Neuronal stem cell (in vitro differentiated cells): ENCODE measurements around the gene ORC4.

ENCODE experiments used
- DNase-seq: peaks from one replicate; pipeline ENCODE4 v3.0.0-alpha.2; 2013; ENCODE audit warnings: low spot score
- H2AFZ ChIP-seq: one replicate; pipeline ENCODE4 v1.6.1; 2013; ENCODE audit warnings: mild to moderate bottlenecking, low read length, inconsistent platforms
- H2AK5ac ChIP-seq: 2 replicates; pipeline ENCODE4 v1.6.1; 2013; ENCODE audit warnings: low read depth, mild to moderate bottlenecking, inconsistent platforms, low read length, moderate library complexity, mixed read lengths
- H2BK120ac ChIP-seq: 2 replicates; pipeline ENCODE4 v1.6.1; 2013; ENCODE audit warnings: low read depth, mild to moderate bottlenecking, inconsistent platforms, low read length, moderate library complexity, mixed read lengths
- H2BK12ac ChIP-seq: one replicate; pipeline ENCODE4 v1.6.1; 2013; ENCODE audit warnings: low read length, inconsistent platforms
- H2BK15ac ChIP-seq: 2 replicates; pipeline ENCODE4 v1.6.1; 2013; ENCODE audit warnings: mild to moderate bottlenecking, low read length, inconsistent platforms, mixed read lengths
- H2BK5ac ChIP-seq: one replicate; pipeline ENCODE4 v1.6.1; 2013; ENCODE audit warnings: inconsistent platforms, mild to moderate bottlenecking, low read length, moderate library complexity
- H3K14ac ChIP-seq: one replicate; pipeline ENCODE4 v1.6.1; 2013; ENCODE audit warnings: low read length, inconsistent platforms
- H3K18ac ChIP-seq: 2 replicates; pipeline ENCODE4 v1.6.1; 2013; ENCODE audit warnings: low read length, inconsistent platforms
- H3K23ac ChIP-seq: 2 replicates; pipeline ENCODE4 v1.6.1; 2013; ENCODE audit warnings: low read depth, mild to moderate bottlenecking, mixed read lengths, low read length, inconsistent platforms; ENCODE audit not compliant: poor library complexity
- H3K27ac ChIP-seq: replicated peaks from 3 replicates; pipeline ENCODE4 v1.5.1; 2013; ENCODE audit warnings: low read length, inconsistent platforms
- H3K27me3 ChIP-seq, 3 experiments: 2 replicates each; pipeline ENCODE4 v1.6.1; 2013; ENCODE audit warnings: low read length in 3 of 3, mild to moderate bottlenecking in 2 of 3, inconsistent platforms in 1 of 3, low read depth in 1 of 3, mixed read lengths in 1 of 3, moderate library complexity in 1 of 3; ENCODE audit not compliant: control insufficient read depth in 3 of 3, insufficient read depth in 3 of 3
- H3K36me3 ChIP-seq, 2 donors: replicated peaks in 1 of 2; 2 replicates each; pipeline ENCODE4 v1.6.1; 2013; ENCODE audit warnings: low read length in 2 of 2; ENCODE audit not compliant: control insufficient read depth in 2 of 2, insufficient read depth in 2 of 2
- H3K4ac ChIP-seq: 2 replicates; pipeline ENCODE4 v1.6.1; 2013; ENCODE audit warnings: inconsistent platforms, mild to moderate bottlenecking, low read length, moderate library complexity
- H3K4me1 ChIP-seq, 2 donors: 1 replicate in 1 of 2; 2 replicates in 1 of 2; pipeline ENCODE4 v1.6.1; 2013; ENCODE audit warnings: low read length in 2 of 2, low read depth in 1 of 2; ENCODE audit not compliant: control insufficient read depth in 2 of 2, insufficient read depth in 1 of 2
- H3K4me2 ChIP-seq: one replicate; pipeline ENCODE4 v1.6.1; 2013; ENCODE audit warnings: mild to moderate bottlenecking, low read length, inconsistent platforms; ENCODE audit not compliant: insufficient read depth, poor library complexity, severe bottlenecking
- H3K4me3 ChIP-seq, 2 donors: 2 replicates each; pipeline ENCODE4 v1.5.1; 2013; ENCODE audit warnings: low read length in 2 of 2, mild to moderate bottlenecking in 2 of 2, inconsistent platforms in 1 of 2, moderate library complexity in 1 of 2
- H3K79me1 ChIP-seq: one replicate; pipeline ENCODE4 v1.6.1; 2013; ENCODE audit warnings: low read depth, mild to moderate bottlenecking, inconsistent platforms, low read length, moderate library complexity
- H3K9ac ChIP-seq: one replicate; pipeline ENCODE4 v1.6.1; 2013; ENCODE audit warnings: mild to moderate bottlenecking, low read depth, low read length, inconsistent platforms; ENCODE audit not compliant: poor library complexity
- H3K9me3 ChIP-seq, 2 donors: replicated peaks in 1 of 2; 2 replicates each; pipeline versions ENCODE3 to v1.6.1; 2013; ENCODE audit warnings: low read length in 2 of 2, mild to moderate bottlenecking in 2 of 2, inconsistent platforms in 1 of 2, low read depth in 1 of 2, mixed read lengths in 1 of 2, moderate library complexity in 1 of 2; ENCODE audit not compliant: control insufficient read depth in 2 of 2, insufficient read depth in 1 of 2
- H4K8ac ChIP-seq: one replicate; pipeline ENCODE4 v1.6.1; 2013; ENCODE audit warnings: low read depth, mild to moderate bottlenecking, inconsistent platforms, low read length, moderate library complexity
- H4K91ac ChIP-seq: one replicate; pipeline ENCODE4 v1.6.1; 2013; ENCODE audit warnings: low read length, low read depth, mild to moderate bottlenecking, inconsistent platforms; ENCODE audit not compliant: poor library complexity
- WGBS, 2 donors: extraction: QIAGEN DNeasy Blood & Tissue Kit; methylation state at CpG; one replicate each; pipeline ENCODE4 v1.1.7; 2013; ENCODE audit warnings: missing lambda C conversion rate in 2 of 2, mixed read lengths in 1 of 2; ENCODE audit not compliant: insufficient read length in 2 of 2, insufficient replicate concordance in 1 of 2; ENCODE audit errors: extremely low coverage in 2 of 2; 5-methylcytosine and 5-hydroxymethylcytosine counted together

The ORC4 gene

GRCh38 chr2:148000095-148000494 is 20.4 kb downstream of the ORC4 start:
- peaks cover 6% of the 10 kb centered on the region for H3K79me1 ChIP-seq
- peaks cover 0 to 4% of the 10 kb centered on the region in 2 donors for H3K4me1 ChIP-seq
- no peak overlapping the region for H3K4me3 ChIP-seq
- H3K27ac ChIP-seq = no peak overlapping the region
- H2BK5ac ChIP-seq = no peak overlapping the region
- no peak overlapping the region for H3K14ac ChIP-seq
- no peak overlapping the region for H4K91ac ChIP-seq
- H4K8ac ChIP-seq = no peak overlapping the region
- H2AFZ ChIP-seq = no peak overlapping the region
- H3K23ac ChIP-seq = no peak overlapping the region
- H3K36me3 ChIP-seq = peaks cover 8 to 18% of the 10 kb centered on the region in 2 donors
- H3K9me3 ChIP-seq = peaks cover 2 to 21% of the 10 kb centered on the region in 2 donors
- H3K27me3 ChIP-seq = no peaks in the 10 kb centered on the region
- no peak for DNase-seq
- H3K18ac ChIP-seq = no peak overlapping the region
- H2AK5ac ChIP-seq = no peak overlapping the region
- H3K4me2 ChIP-seq = no peak overlapping the region
- H2BK120ac ChIP-seq = no peak overlapping the region
- no CpG with 5 or more reads among the region's 1 CpG for WGBS, 2 donors
- no peak overlapping the region for H3K9ac ChIP-seq
- no peak overlapping the region for H2BK12ac ChIP-seq
- H3K4ac ChIP-seq = no peak overlapping the region
- no peak overlapping the region for H2BK15ac ChIP-seq

- peaks cover 6% of the 10 kb centered on the region for H3K79me1 ChIP-seq
- no peak overlapping the region for H2AFZ ChIP-seq
- DNase-seq = no peak
- no peak overlapping the region for H2BK5ac ChIP-seq
- peaks cover 8 to 21% of the 10 kb centered on the region in 2 donors for H3K36me3 ChIP-seq
- no peak overlapping the region for H2AK5ac ChIP-seq
- no peak overlapping the region for H3K23ac ChIP-seq
- H3K4me2 ChIP-seq = no peak overlapping the region
- no peak overlapping the region for H2BK15ac ChIP-seq
- peaks cover 0 to 4% of the 10 kb centered on the region in 2 donors for H3K4me1 ChIP-seq
- peaks cover 2 to 25% of the 10 kb centered on the region in 2 donors for H3K9me3 ChIP-seq
- no peak overlapping the region for H3K9ac ChIP-seq
- H4K91ac ChIP-seq = no peak overlapping the region
- WGBS, 2 donors = no CpG with 5 or more reads among the region's 2 CpGs
- no peak overlapping the region for H2BK120ac ChIP-seq
- H3K27me3 ChIP-seq = no peaks in the 10 kb centered on the region
- no peak overlapping the region for H3K4me3 ChIP-seq
- no peak overlapping the region for H4K8ac ChIP-seq
- H3K18ac ChIP-seq = no peak overlapping the region
- no peak overlapping the region for H3K14ac ChIP-seq
- H3K4ac ChIP-seq = no peak overlapping the region
- H3K27ac ChIP-seq = no peak overlapping the region
- H2BK12ac ChIP-seq = no peak overlapping the region
These were observed 21.4 kb downstream of the ORC4 start for GRCh38 chr2:147999126-147999525.

- Histone ChIP-seq H2BK120ac (no peak overlapping the region), H3K9ac (no peak overlapping the region), H3K23ac (no peak overlapping the region), H3K4me3 (no peak overlapping the region), H3K14ac (no peak overlapping the region), H2BK12ac (no peak overlapping the region), H3K79me1 (peaks cover 6% of the 10 kb centered on the region), H3K27me3 (no peaks in the 10 kb centered on the region), H3K36me3 (peaks cover 8 to 21% of the 10 kb centered on the region in 2 donors), H2BK15ac (no peak overlapping the region), H3K18ac (no peak overlapping the region), H2BK5ac (no peak overlapping the region), H4K8ac (no peak overlapping the region), H3K4me1 (peaks cover 0 to 4% of the 10 kb centered on the region in 2 donors), H3K9me3 (peaks cover 2 to 25% of the 10 kb centered on the region in 2 donors), H3K27ac (no peak overlapping the region), H2AK5ac (no peak overlapping the region), H2AFZ (no peak overlapping the region), H3K4ac (no peak overlapping the region), H3K4me2 (no peak overlapping the region), H4K91ac (no peak overlapping the region)
- WGBS, 2 donors = no CpG with 5 or more reads among the region's 4 CpGs
- no peak for DNase-seq
These were observed 22.3 kb downstream of the ORC4 start for GRCh38 chr2:147998203-147998602.

- H2BK5ac ChIP-seq = no peak overlapping the region
- no peak overlapping the region for H3K27ac ChIP-seq
- no peak overlapping the region for H3K14ac ChIP-seq
- no peak overlapping the region for H2AK5ac ChIP-seq
- no peak overlapping the region for H3K18ac ChIP-seq
- no peak overlapping the region for H2BK12ac ChIP-seq
- peaks cover 0 to 4% of the 10 kb centered on the region in 2 donors for H3K4me1 ChIP-seq
- peaks cover 8 to 21% of the 10 kb centered on the region in 2 donors for H3K36me3 ChIP-seq
- H3K23ac ChIP-seq = no peak overlapping the region
- no peak overlapping the region for H3K4ac ChIP-seq
- no peak for DNase-seq
- H3K27me3 ChIP-seq = no peaks in the 10 kb centered on the region
- no peak overlapping the region for H3K9ac ChIP-seq
- H2BK120ac ChIP-seq = no peak overlapping the region
- H3K9me3 ChIP-seq = peaks cover 2 to 25% of the 10 kb centered on the region in 2 donors
- no peak overlapping the region for H3K4me2 ChIP-seq
- H4K8ac ChIP-seq = no peak overlapping the region
- H3K4me3 ChIP-seq = no peak overlapping the region
- no peak overlapping the region for H4K91ac ChIP-seq
- H2AFZ ChIP-seq = no peak overlapping the region
- no peak overlapping the region for H2BK15ac ChIP-seq
- peaks cover 9% of the 10 kb centered on the region for H3K79me1 ChIP-seq
These were observed 23.7 kb downstream of the ORC4 start for GRCh38 chr2:147996828-147997227.
